HepG2 (cell line): Measurements from ENCODE around the gene PPM1H. TPM values are rescaled to one million over a fixed set of nuclear protein-coding genes. Genes with fewer than 3 reads are reported as not detected.

Experiments used
- CEBPG ChIP-seq: IDR thresholded peaks from 2 replicates; pipeline ENCODE4 v1.6.1; 2016
- GABPB1 ChIP-seq: IDR thresholded peaks from 2 replicates; pipeline ENCODE4 v1.6.1; 2016; ENCODE audit warnings: mild to moderate bottlenecking, missing genetic modification reagents, moderate library complexity, missing compliant biosample characterization
- KDM2A ChIP-seq: sonication (generic); formaldehyde crosslinking; IDR thresholded peaks from 2 replicates; pipeline ENCODE4 v1.4.0; 2020; ENCODE audit warnings: low read depth, missing genetic modification reagents, borderline replicate concordance
- KDM4B ChIP-seq: sonication (generic); formaldehyde crosslinking; IDR thresholded peaks from 2 replicates; pipeline ENCODE4 v1.4.0; 2020; ENCODE audit warnings: missing genetic modification reagents
- MTA3 ChIP-seq: sonication (generic); formaldehyde crosslinking; IDR thresholded peaks from 2 replicates; pipeline ENCODE4 v1.4.0; 2020; ENCODE audit warnings: missing genetic modification reagents
- NFIB ChIP-seq: sonication (generic); formaldehyde crosslinking; IDR thresholded peaks from 2 replicates; pipeline ENCODE4 v1.9.0; 2021; ENCODE audit warnings: missing genetic modification reagents, mild to moderate bottlenecking, borderline replicate concordance
- NFIC ChIP-seq: IDR thresholded peaks from 2 replicates; pipeline ENCODE4 v1.6.1; 2012; ENCODE audit warnings: mild to moderate bottlenecking, low read length, inconsistent platforms
- NR1H2 ChIP-seq: sonication (generic); formaldehyde crosslinking; IDR thresholded peaks from 2 replicates; pipeline ENCODE4 v1.8.1; 2022; ENCODE audit warnings: low read depth, missing genetic modification reagents, borderline replicate concordance
- NR2F1 ChIP-seq, 2 experiments: fragments of 450-650 bp in 1 of 2; formaldehyde crosslinking in 1 of 2; IDR thresholded peaks; 2 replicates each; pipeline versions ENCODE4 v1.5.0 to v1.6.1; 2016 to 2020; ENCODE audit warnings: mild to moderate bottlenecking in 1 of 2, missing compliant biosample characterization in 1 of 2, missing genetic modification reagents in 1 of 2, moderate library complexity in 1 of 2
- TBX3 ChIP-seq: fragments of 450-650 bp; IDR thresholded peaks from 2 replicates; pipeline ENCODE4 v1.6.1; 2017; ENCODE audit warnings: antibody characterized with exemption, mild to moderate bottlenecking, inconsistent platforms, borderline replicate concordance
- ZIK1 ChIP-seq: sonication (generic); formaldehyde crosslinking; IDR thresholded peaks from 2 replicates; pipeline ENCODE4 v1.5.0; 2020; ENCODE audit warnings: mild to moderate bottlenecking, low read depth, missing genetic modification reagents, borderline replicate concordance
- ZNF260 ChIP-seq: sonication (generic); formaldehyde crosslinking; IDR thresholded peaks from 2 replicates; pipeline ENCODE4 v1.4.0; 2020; ENCODE audit warnings: missing genetic modification reagents, low read depth, mild to moderate bottlenecking, borderline replicate concordance
- ZNF264 ChIP-seq: sonication (generic); formaldehyde crosslinking; IDR thresholded peaks from 2 replicates; pipeline ENCODE4 v1.4.0; 2020; ENCODE audit warnings: missing genetic modification reagents
- ZNF543 ChIP-seq: sonication (generic); formaldehyde crosslinking; IDR thresholded peaks from 2 replicates; pipeline ENCODE4 v1.4.0; 2020; ENCODE audit warnings: mild to moderate bottlenecking, missing genetic modification reagents
- ZNF572 ChIP-seq: sonication (generic); formaldehyde crosslinking; IDR thresholded peaks from 2 replicates; pipeline ENCODE4 v1.5.1; 2020; ENCODE audit warnings: mild to moderate bottlenecking, missing genetic modification reagents
- ZNF605 ChIP-seq: sonication (generic); formaldehyde crosslinking; IDR thresholded peaks from 2 replicates; pipeline ENCODE4 v1.8.0; 2022; ENCODE audit warnings: mild to moderate bottlenecking, missing genetic modification reagents
- ZNF883 ChIP-seq: sonication (generic); formaldehyde crosslinking; IDR thresholded peaks from 2 replicates; pipeline ENCODE4 v1.5.1; 2020; ENCODE audit warnings: mild to moderate bottlenecking, missing genetic modification reagents; ENCODE audit errors: not compliant biosample characterization
- polyA plus RNA-seq, 8 experiments: library from polyadenylated mRNA; depleted of rRNA in 3 of 8; stranded (reverse) in 7 of 8; unstranded in 1 of 8; fragments of >200 nt; fragmentation: Illumina TruSeq in 4 of 8; extraction: Trizol in 4 of 8; gene quantifications; 2 replicates each; pipeline versions ENCODE4 v1.2.1 to v1.2.3, GENCODE V29; 2011 to 2016; ENCODE audit warnings: low read depth in 4 of 8, missing spikeins in 1 of 8, mixed read lengths in 1 of 8; ENCODE audit not compliant: insufficient read depth in 1 of 8
- total RNA-seq, 5 experiments: library from RNA; depleted of rRNA; stranded (reverse); fragments of >200 nt; fragmentation: Illumina TruSeq; extraction: Trizol; gene quantifications; 2 replicates each; pipeline ENCODE4 v1.2.3, GENCODE V29; 2016; ENCODE audit warnings: low read depth in 1 of 5
- TF ChIP-seq, protein P1 (sequence below), 2 experiments: sonication (generic) in 1 of 2; formaldehyde crosslinking in 1 of 2; IDR thresholded peaks; 2 replicates each; pipeline versions ENCODE4 v1.4.0 to v1.6.1; 2016 to 2020; ENCODE audit warnings: borderline replicate concordance in 1 of 2, low read depth in 1 of 2, mild to moderate bottlenecking in 1 of 2, missing genetic modification reagents in 1 of 2
- TF ChIP-seq, protein P2 (sequence below): sonication (generic); formaldehyde crosslinking; IDR thresholded peaks from 2 replicates; pipeline ENCODE4 v1.5.1; 2020; ENCODE audit warnings: missing genetic modification reagents, mild to moderate bottlenecking, borderline replicate concordance
- TF ChIP-seq, protein P3 (sequence below): IDR thresholded peaks from 2 replicates; pipeline ENCODE4 v1.4.0; 2020; ENCODE audit warnings: mild to moderate bottlenecking, missing genetic modification reagents

Gene PPM1H
- total and polyA plus RNA-seq, 2 of the 13 experiments (the other 11 are each of a cell fraction or from before 2014, with no cell fraction given): 29.1 to 38.1 TPM

DNA sequence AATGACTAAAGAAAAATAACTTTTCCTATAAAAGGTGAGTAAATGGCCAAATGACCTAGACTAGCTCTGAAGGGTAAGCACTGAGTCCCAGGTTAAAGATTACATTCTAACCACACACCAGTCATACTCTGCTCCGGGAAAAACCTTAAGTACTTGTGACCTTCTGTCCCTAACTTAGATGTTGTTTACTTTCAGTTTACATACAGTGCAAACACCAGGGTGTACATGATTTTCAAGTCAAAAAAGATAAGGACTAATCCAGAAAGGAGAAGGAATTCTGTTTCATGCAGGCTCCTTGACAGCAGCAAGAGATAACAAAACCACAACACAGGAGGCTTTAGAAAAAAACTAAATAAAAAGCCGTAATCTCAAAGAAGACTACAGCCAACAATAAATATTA, 174.2 kb downstream of the PPM1H start (continued):
- TF ChIP-seq, protein P1, sequence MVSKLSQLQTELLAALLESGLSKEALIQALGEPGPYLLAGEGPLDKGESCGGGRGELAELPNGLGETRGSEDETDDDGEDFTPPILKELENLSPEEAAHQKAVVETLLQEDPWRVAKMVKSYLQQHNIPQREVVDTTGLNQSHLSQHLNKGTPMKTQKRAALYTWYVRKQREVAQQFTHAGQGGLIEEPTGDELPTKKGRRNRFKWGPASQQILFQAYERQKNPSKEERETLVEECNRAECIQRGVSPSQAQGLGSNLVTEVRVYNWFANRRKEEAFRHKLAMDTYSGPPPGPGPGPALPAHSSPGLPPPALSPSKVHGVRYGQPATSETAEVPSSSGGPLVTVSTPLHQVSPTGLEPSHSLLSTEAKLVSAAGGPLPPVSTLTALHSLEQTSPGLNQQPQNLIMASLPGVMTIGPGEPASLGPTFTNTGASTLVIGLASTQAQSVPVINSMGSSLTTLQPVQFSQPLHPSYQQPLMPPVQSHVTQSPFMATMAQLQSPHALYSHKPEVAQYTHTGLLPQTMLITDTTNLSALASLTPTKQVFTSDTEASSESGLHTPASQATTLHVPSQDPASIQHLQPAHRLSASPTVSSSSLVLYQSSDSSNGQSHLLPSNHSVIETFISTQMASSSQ (IDR thresholded peaks at IDR 0.05; ENCODE audit: low read depth): peak; percentile 62; the same call in 1 of the 2 replicates
- TF ChIP-seq, protein P1 (CRISPR knock-in tag; IDR thresholded peaks at IDR 0.05; ENCODE audit: borderline replicate concordance): peak; percentile 64; the same call in 1 of the 2 replicates
- TF ChIP-seq, protein P2, sequence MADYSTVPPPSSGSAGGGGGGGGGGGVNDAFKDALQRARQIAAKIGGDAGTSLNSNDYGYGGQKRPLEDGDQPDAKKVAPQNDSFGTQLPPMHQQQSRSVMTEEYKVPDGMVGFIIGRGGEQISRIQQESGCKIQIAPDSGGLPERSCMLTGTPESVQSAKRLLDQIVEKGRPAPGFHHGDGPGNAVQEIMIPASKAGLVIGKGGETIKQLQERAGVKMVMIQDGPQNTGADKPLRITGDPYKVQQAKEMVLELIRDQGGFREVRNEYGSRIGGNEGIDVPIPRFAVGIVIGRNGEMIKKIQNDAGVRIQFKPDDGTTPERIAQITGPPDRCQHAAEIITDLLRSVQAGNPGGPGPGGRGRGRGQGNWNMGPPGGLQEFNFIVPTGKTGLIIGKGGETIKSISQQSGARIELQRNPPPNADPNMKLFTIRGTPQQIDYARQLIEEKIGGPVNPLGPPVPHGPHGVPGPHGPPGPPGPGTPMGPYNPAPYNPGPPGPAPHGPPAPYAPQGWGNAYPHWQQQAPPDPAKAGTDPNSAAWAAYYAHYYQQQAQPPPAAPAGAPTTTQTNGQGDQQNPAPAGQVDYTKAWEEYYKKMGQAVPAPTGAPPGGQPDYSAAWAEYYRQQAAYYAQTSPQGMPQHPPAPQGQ (CRISPR knock-in tag): no peak
- TF ChIP-seq ZNF260 (CRISPR knock-in tag) (no peak), NR2F1 (CRISPR knock-in tag; IDR thresholded peaks at IDR 0.05) (peak; percentile 29 to 39; a peak in 2 of 4 replicates), ZIK1 (CRISPR knock-in tag) (no peak), NFIC (peak; percentile 61; the same call in 1 of the 2 replicates), MTA3 (CRISPR knock-in tag) (no peak), NR1H2 (CRISPR knock-in tag) (no peak), TBX3 (0 out of 2 replicates have a peak, but pooled peaks have one; percentile 30), KDM2A (no peak), ZNF543 (CRISPR knock-in tag) (no peak), ZNF605 (no peak), CEBPG (CRISPR knock-in tag) (peak; percentile 10; the same call in 1 of the 2 replicates), NFIB (no peak), ZNF264 (CRISPR knock-in tag) (0 out of 2 replicates have a peak, but pooled peaks have one; percentile 21), KDM4B (CRISPR knock-in tag) (no peak), GABPB1 (CRISPR knock-in tag) (no peak), ZNF883 (no peak), ZNF572 (CRISPR knock-in tag) (no peak)
- TF ChIP-seq, protein P3, sequence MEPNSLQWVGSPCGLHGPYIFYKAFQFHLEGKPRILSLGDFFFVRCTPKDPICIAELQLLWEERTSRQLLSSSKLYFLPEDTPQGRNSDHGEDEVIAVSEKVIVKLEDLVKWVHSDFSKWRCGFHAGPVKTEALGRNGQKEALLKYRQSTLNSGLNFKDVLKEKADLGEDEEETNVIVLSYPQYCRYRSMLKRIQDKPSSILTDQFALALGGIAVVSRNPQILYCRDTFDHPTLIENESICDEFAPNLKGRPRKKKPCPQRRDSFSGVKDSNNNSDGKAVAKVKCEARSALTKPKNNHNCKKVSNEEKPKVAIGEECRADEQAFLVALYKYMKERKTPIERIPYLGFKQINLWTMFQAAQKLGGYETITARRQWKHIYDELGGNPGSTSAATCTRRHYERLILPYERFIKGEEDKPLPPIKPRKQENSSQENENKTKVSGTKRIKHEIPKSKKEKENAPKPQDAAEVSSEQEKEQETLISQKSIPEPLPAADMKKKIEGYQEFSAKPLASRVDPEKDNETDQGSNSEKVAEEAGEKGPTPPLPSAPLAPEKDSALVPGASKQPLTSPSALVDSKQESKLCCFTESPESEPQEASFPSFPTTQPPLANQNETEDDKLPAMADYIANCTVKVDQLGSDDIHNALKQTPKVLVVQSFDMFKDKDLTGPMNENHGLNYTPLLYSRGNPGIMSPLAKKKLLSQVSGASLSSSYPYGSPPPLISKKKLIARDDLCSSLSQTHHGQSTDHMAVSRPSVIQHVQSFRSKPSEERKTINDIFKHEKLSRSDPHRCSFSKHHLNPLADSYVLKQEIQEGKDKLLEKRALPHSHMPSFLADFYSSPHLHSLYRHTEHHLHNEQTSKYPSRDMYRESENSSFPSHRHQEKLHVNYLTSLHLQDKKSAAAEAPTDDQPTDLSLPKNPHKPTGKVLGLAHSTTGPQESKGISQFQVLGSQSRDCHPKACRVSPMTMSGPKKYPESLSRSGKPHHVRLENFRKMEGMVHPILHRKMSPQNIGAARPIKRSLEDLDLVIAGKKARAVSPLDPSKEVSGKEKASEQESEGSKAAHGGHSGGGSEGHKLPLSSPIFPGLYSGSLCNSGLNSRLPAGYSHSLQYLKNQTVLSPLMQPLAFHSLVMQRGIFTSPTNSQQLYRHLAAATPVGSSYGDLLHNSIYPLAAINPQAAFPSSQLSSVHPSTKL (CRISPR knock-in tag): peak; percentile 82
